IMR-90 (cell line): ENCODE results near the gene TIGD7. TPM values are rescaled to one million over a fixed set of nuclear protein-coding genes. Genes with fewer than 3 reads are reported as not detected.

ENCODE experiments used
- ATAC-seq: fragments of 200-7000 bp; cut with Tn5 transposase; 2 replicates; pipeline ENCODE4 v1.9.1; 2020; ENCODE audit warnings: low read depth, mild to moderate bottlenecking, moderate library complexity
- BruUV-seq: library from RNA; stranded (reverse); fragments of 400-500 nt; replicated peaks from 2 replicates; lab custom pipeline; 2021; lab: Mats Ljungman, UMichigan
- CTCF ChIA-PET: fragments of 300-600 bp; formaldehyde crosslinking; extraction: SDS; loops from one replicate; lab custom pipeline; 2021; ENCODE audit warnings: antibody characterized with exemption; lab: Yijun Ruan, JAX
- POLR2A ChIA-PET: fragments of 300-600 bp; sonication (Branson Sonifier 250); formaldehyde crosslinking; loops from one replicate; lab custom pipeline; 2022; ENCODE audit warnings: antibody characterized with exemption; ENCODE audit not compliant: unreplicated experiment; lab: Charles Lee
- DNase-seq: peaks from one replicate; pipeline ENCODE4 v3.0.0; 2013
- H2AFZ ChIP-seq: replicated peaks from 2 replicates; pipeline ENCODE3; 2013; ENCODE audit warnings: low read length, mild to moderate bottlenecking; ENCODE audit not compliant: poor library complexity
- H2AK5ac ChIP-seq: 2 replicates; pipeline ENCODE4 v1.6.1; 2013; ENCODE audit warnings: low read depth, low read length, inconsistent platforms
- H2AK9ac ChIP-seq: replicated peaks from 2 replicates; pipeline ENCODE3; 2013; ENCODE audit warnings: mild to moderate bottlenecking, low read depth, low read length, moderate library complexity; ENCODE audit not compliant: poor library complexity
- H2BK120ac ChIP-seq: 2 replicates; pipeline ENCODE4 v1.6.1; 2013; ENCODE audit warnings: low read depth, low read length, inconsistent platforms
- H2BK15ac ChIP-seq: 3 replicates; pipeline ENCODE4 v1.6.1; 2013; ENCODE audit warnings: low read depth, low read length, inconsistent platforms
- H2BK20ac ChIP-seq: 2 replicates; pipeline ENCODE4 v1.6.1; 2013; ENCODE audit warnings: low read depth, mild to moderate bottlenecking, inconsistent platforms, low read length, moderate library complexity
- H2BK5ac ChIP-seq: 2 replicates; pipeline ENCODE4 v1.6.1; 2013; ENCODE audit warnings: mild to moderate bottlenecking, low read depth, low read length, inconsistent platforms; ENCODE audit not compliant: poor library complexity, severe bottlenecking
- H3K14ac ChIP-seq: replicated peaks from 2 replicates; pipeline ENCODE4 v1.6.1; 2013; ENCODE audit warnings: low read depth, low read length, inconsistent platforms
- H3K18ac ChIP-seq: 2 replicates; pipeline ENCODE4 v1.6.1; 2013; ENCODE audit warnings: low read depth, low read length, control low read depth
- H3K23ac ChIP-seq: 2 replicates; pipeline ENCODE4 v1.6.1; 2013; ENCODE audit warnings: low read depth, low read length, inconsistent platforms
- H3K27ac ChIP-seq: 2 replicates; pipeline ENCODE4 v1.5.1; 2013; ENCODE audit warnings: mild to moderate bottlenecking, control low read depth, low read length; ENCODE audit not compliant: insufficient read depth
- H3K27me3 ChIP-seq: 2 replicates; pipeline ENCODE4 v1.6.1; 2013; ENCODE audit warnings: low read length; ENCODE audit not compliant: control insufficient read depth, insufficient read depth
- H3K36me3 ChIP-seq: 2 replicates; pipeline ENCODE4 v1.6.1; 2013; ENCODE audit warnings: low read length, mixed read lengths; ENCODE audit not compliant: control insufficient read depth, insufficient read depth
- H3K4ac ChIP-seq: 2 replicates; pipeline ENCODE4 v1.6.1; 2013; ENCODE audit warnings: low read depth, low read length, inconsistent platforms
- H3K4me1 ChIP-seq: 2 replicates; pipeline ENCODE4 v1.6.1; 2013; ENCODE audit warnings: low read length, mixed read lengths; ENCODE audit not compliant: control insufficient read depth, insufficient read depth
- H3K4me2 ChIP-seq: 2 replicates; pipeline ENCODE4 v1.6.1; 2013; ENCODE audit warnings: low read depth, mild to moderate bottlenecking, control low read depth, low read length, moderate library complexity
- H3K4me3 ChIP-seq: 2 replicates; pipeline ENCODE4 v1.5.1; 2013; ENCODE audit warnings: low read depth, mild to moderate bottlenecking, control low read depth, low read length, moderate library complexity; ENCODE audit not compliant: insufficient read depth
- H3K56ac ChIP-seq: 2 replicates; pipeline ENCODE4 v1.6.1; 2013; ENCODE audit warnings: low read length, inconsistent platforms; ENCODE audit not compliant: insufficient read depth; ENCODE audit errors: extremely low read depth
- H3K79me1 ChIP-seq, 2 experiments: 2 replicates each; pipeline ENCODE4 v1.6.1; 2013; ENCODE audit warnings: low read length in 2 of 2, inconsistent platforms in 1 of 2, low read depth in 1 of 2
- H3K9ac ChIP-seq: 2 replicates; pipeline ENCODE4 v1.6.1; 2013; ENCODE audit warnings: low read depth, low read length, control low read depth
- H3K9me1 ChIP-seq: 2 replicates; pipeline ENCODE4 v1.6.1; 2013; ENCODE audit warnings: low read length, inconsistent platforms; ENCODE audit not compliant: insufficient read depth
- H3K9me3 ChIP-seq: 2 replicates; pipeline ENCODE4 v1.6.1; 2013; ENCODE audit warnings: low read length; ENCODE audit not compliant: control insufficient read depth, insufficient read depth
- H4K20me1 ChIP-seq: 2 replicates; pipeline ENCODE4 v1.6.1; 2013; ENCODE audit warnings: low read length, inconsistent platforms; ENCODE audit not compliant: insufficient read depth
- H4K5ac ChIP-seq: 2 replicates; pipeline ENCODE4 v1.6.1; 2013; ENCODE audit warnings: mild to moderate bottlenecking, low read depth, low read length, control low read depth
- H4K8ac ChIP-seq, 2 experiments: 2 replicates each; pipeline ENCODE4 v1.6.1; 2013; ENCODE audit warnings: low read depth in 2 of 2, low read length in 2 of 2, control low read depth in 1 of 2, inconsistent platforms in 1 of 2
- H4K91ac ChIP-seq: 2 replicates; pipeline ENCODE4 v1.6.1; 2013; ENCODE audit warnings: low read depth, low read length, inconsistent platforms; ENCODE audit not compliant: insufficient read depth
- CHD1 ChIP-seq: IDR thresholded peaks from 2 replicates; pipeline ENCODE4 v1.6.1; 2012; ENCODE audit warnings: low read depth, low read length, improper control_type of control experiment
- MAFK ChIP-seq: IDR thresholded peaks from 2 replicates; pipeline ENCODE4 v1.6.1; 2012; ENCODE audit warnings: low read depth, low read length, improper control_type of control experiment
- MXI1 ChIP-seq: IDR thresholded peaks from 2 replicates; pipeline ENCODE4 v1.6.1; 2012; ENCODE audit warnings: low read depth, mild to moderate bottlenecking, low read length, moderate library complexity, borderline replicate concordance
- NFE2L2 ChIP-seq: fragments of 150-350 bp; IDR thresholded peaks from 2 replicates; pipeline ENCODE4 v1.6.1; 2016; ENCODE audit warnings: low read depth, mild to moderate bottlenecking, low read length
- RAD21 ChIP-seq: IDR thresholded peaks from 2 replicates; pipeline ENCODE4 v1.6.1; 2012; ENCODE audit warnings: low read length, improper control_type of control experiment
- SMC3 ChIP-seq: fragments of 150-350 bp; IDR thresholded peaks from 2 replicates; pipeline ENCODE4 v1.6.1; 2016; ENCODE audit warnings: low read depth, mild to moderate bottlenecking, antibody characterized with exemption, low read length, moderate library complexity
- WGBS, 2 experiments: methylation state at CpG; one replicate each; pipeline versions ENCODE4 v1.1.5 to v1.1.7; 2013; ENCODE audit warnings: missing lambda C conversion rate in 2 of 2; ENCODE audit not compliant: insufficient read length in 1 of 2; ENCODE audit errors: extremely low coverage in 2 of 2; 5-methylcytosine and 5-hydroxymethylcytosine counted together
- dilution Hi-C: fragments of 300-500 bp; cut with HindIII; formaldehyde crosslinking; loops from one replicate; pipeline ENCODE4 v1.14.3; 2018; ENCODE audit warnings: low sequenced_read_pairs; ENCODE audit not compliant: unreplicated experiment
- in situ Hi-C: fragments of 300-500 bp; cut with MboI; formaldehyde crosslinking; loops from 3 replicates; pipeline ENCODE4 v1.14.3; 2019; ENCODE audit warnings: low sequenced_read_pairs, inconsistent platforms, mixed read lengths
- intact Hi-C: fragments of 100-400 bp; cut with micrococcal nuclease; formaldehyde crosslinking; loops from 2 replicates; pipeline ENCODE4 v1.10.0; 2022
- polyA plus RNA-seq, 3 experiments: library from polyadenylated mRNA; depleted of rRNA; stranded (reverse); fragments of >200 nt; gene quantifications; 2 replicates each; pipeline ENCODE4 v1.2.3, GENCODE V29; 2012; ENCODE audit warnings: low replicate concordance in 1 of 3
- total RNA-seq: library from RNA; depleted of rRNA; stranded (reverse); fragments of >200 nt; gene quantifications from 2 replicates; pipeline ENCODE4 v1.2.3, GENCODE V29; 2012
- TF ChIP-seq, protein P1 (sequence below): conservative IDR thresholded peaks from 2 replicates; pipeline ENCODE4 v1.5.1; 2012; ENCODE audit warnings: mild to moderate bottlenecking, low read depth, low read length, improper control_type of control experiment

Gene TIGD7
- total and polyA plus RNA-seq, 2 of the 4 experiments (the other 2 are of a cell fraction) = 2.5 to 2.7 TPM

- Histone ChIP-seq H3K27ac (no peak overlapping the region), H3K4me3 (no peak overlapping the region), H3K23ac (no peak overlapping the region), H3K36me3 (peaks cover 13% of the 10 kb centered on the region), H4K5ac (no peak overlapping the region), H3K9me1 (no peaks in the 10 kb centered on the region), H3K79me1 (no peaks in the 10 kb centered on the region), H2BK15ac (no peak overlapping the region), H3K4me2 (no peak overlapping the region), H2AK9ac (no peak overlapping the region), H3K4ac (no peak overlapping the region), H2BK120ac (no peak overlapping the region), H3K14ac (no peak overlapping the region), H4K91ac (no peak overlapping the region), H3K18ac (no peak overlapping the region), H3K56ac (no peak overlapping the region), H2AK5ac (no peak overlapping the region), H2BK20ac (no peak overlapping the region), H2AFZ (no peak overlapping the region), H4K8ac (no peak overlapping the region), H3K4me1 (no peaks in the 10 kb centered on the region), H3K27me3 (no peaks in the 10 kb centered on the region), H3K9ac (no peak overlapping the region), H3K9me3 (peaks cover 61% of the 10 kb centered on the region), H2BK5ac (no peak overlapping the region), H4K20me1 (no peaks in the 10 kb centered on the region)
- ATAC-seq (no peak), DNase-seq (no peak)
- dilution Hi-C loops (no loop called here), intact Hi-C loops (no loop called here), in situ Hi-C loops (no loop called here)
- POLR2A ChIA-PET = no interaction called here
- no CpG with 5 or more reads among the region's 2 CpGs for WGBS, 2 experiments
- TF ChIP-seq MAFK = no peak
- TF ChIP-seq RAD21 = no peak
- peak; percentile 39; the same call in 1 of the 2 replicates for TF ChIP-seq NFE2L2
- no peak for TF ChIP-seq CHD1
- no peak for TF ChIP-seq MXI1
- TF ChIP-seq SMC3 = no peak
- TF ChIP-seq, protein P1, sequence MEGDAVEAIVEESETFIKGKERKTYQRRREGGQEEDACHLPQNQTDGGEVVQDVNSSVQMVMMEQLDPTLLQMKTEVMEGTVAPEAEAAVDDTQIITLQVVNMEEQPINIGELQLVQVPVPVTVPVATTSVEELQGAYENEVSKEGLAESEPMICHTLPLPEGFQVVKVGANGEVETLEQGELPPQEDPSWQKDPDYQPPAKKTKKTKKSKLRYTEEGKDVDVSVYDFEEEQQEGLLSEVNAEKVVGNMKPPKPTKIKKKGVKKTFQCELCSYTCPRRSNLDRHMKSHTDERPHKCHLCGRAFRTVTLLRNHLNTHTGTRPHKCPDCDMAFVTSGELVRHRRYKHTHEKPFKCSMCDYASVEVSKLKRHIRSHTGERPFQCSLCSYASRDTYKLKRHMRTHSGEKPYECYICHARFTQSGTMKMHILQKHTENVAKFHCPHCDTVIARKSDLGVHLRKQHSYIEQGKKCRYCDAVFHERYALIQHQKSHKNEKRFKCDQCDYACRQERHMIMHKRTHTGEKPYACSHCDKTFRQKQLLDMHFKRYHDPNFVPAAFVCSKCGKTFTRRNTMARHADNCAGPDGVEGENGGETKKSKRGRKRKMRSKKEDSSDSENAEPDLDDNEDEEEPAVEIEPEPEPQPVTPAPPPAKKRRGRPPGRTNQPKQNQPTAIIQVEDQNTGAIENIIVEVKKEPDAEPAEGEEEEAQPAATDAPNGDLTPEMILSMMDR = no peak
- CTCF ChIA-PET = no interaction called here
- BruUV-seq = no TSS peak
Measured at GRCh38 chr16:3321816-3322215, 16.6 kb upstream of the TIGD7 start.
